Measurements from ENCODE around the gene ZFYVE9.

Gene ZFYVE9

DNA sequence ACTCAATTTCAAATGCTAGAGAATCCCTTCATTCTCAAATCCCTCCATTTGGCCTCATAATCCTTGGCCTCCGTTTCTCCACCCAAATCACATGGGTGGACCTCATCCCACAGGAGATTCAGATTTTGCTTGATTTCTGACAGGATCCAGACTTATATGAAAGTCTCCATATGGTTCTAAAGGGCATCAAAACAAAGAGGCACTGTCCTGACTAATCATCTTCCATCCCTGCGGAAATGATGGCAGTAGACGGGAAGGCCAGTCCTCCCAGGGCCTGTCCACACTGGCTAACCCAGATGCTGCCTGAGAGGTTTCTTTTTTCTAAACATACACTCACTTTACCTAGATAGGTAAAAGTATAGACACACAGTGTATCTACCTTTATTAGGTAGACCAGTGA lies 243.5 kb downstream of the ZFYVE9 start:
- H3F3A ChIP-seq (ENCODE audit: insufficient read depth, low read length): no peaks in the 10 kb centered on the region
- no peaks in the 10 kb centered on the region for H3K27me3 ChIP-seq (replicated peaks; ENCODE audit: insufficient read depth, low read length)
- no peaks in the 10 kb centered on the region for H3K79me2 ChIP-seq (ENCODE audit: low read length)
- no peaks in the 10 kb centered on the region for H4K20me1 ChIP-seq (ENCODE audit: insufficient read depth, low read length)
- no peak overlapping the region for H3K27ac ChIP-seq (ENCODE audit: low read length)
- H3K9me3 ChIP-seq (replicated peaks; ENCODE audit: insufficient read depth, low read length): no peaks in the 10 kb centered on the region
- H3K4me3 ChIP-seq (ENCODE audit: low read length): no peak overlapping the region
- no peaks in the 10 kb centered on the region for H3K9me2 ChIP-seq (replicated peaks; ENCODE audit: insufficient read depth, low read length)
- peaks cover 18% of the 10 kb centered on the region; the same call in 1 of the 2 replicates for H3K36me3 ChIP-seq (replicated peaks; ENCODE audit: insufficient read depth, low read length)
- no peak for TF ChIP-seq EZH2 (optimal IDR thresholded peaks at IDR 0.05; ENCODE audit: low read depth, low read length)
- TF ChIP-seq, protein P1, sequence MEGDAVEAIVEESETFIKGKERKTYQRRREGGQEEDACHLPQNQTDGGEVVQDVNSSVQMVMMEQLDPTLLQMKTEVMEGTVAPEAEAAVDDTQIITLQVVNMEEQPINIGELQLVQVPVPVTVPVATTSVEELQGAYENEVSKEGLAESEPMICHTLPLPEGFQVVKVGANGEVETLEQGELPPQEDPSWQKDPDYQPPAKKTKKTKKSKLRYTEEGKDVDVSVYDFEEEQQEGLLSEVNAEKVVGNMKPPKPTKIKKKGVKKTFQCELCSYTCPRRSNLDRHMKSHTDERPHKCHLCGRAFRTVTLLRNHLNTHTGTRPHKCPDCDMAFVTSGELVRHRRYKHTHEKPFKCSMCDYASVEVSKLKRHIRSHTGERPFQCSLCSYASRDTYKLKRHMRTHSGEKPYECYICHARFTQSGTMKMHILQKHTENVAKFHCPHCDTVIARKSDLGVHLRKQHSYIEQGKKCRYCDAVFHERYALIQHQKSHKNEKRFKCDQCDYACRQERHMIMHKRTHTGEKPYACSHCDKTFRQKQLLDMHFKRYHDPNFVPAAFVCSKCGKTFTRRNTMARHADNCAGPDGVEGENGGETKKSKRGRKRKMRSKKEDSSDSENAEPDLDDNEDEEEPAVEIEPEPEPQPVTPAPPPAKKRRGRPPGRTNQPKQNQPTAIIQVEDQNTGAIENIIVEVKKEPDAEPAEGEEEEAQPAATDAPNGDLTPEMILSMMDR (IDR thresholded peaks at IDR 0.05; ENCODE audit: low read length): no peak
- no peak for TF ChIP-seq EZH2phosphoT487 (IDR thresholded peaks at IDR 0.05; ENCODE audit: low read length)
- H3K4me2 ChIP-seq (ENCODE audit: low read depth, low read length): no peak overlapping the region
- DNase-seq: no peak
- H3K9ac ChIP-seq (ENCODE audit: low read length): no peak overlapping the region
- no peaks in the 10 kb centered on the region for H3K4me1 ChIP-seq (ENCODE audit: low read length)
- no peak overlapping the region for H2AFZ ChIP-seq (ENCODE audit: low read length)

DNA sequence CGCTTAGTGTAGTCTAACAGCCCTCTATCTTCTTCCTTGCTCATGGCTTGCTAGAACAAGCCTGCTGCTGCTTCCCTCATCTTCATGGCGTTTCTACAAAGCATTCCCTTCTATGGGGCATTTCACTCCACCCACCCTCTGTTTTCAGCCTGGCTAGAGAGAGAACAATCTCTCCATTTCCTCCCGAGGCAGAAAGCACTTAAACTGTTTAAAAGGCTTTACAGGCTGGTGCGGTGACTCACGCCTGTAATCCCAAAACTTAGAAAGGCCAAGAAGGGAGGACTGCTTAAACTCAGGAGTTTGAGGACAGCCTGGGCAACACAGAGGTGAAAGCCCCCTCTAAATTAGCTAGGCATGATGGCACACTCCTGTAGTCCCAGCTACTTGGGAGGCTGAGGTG lies 244.6 kb downstream of the ZFYVE9 start:
- TF ChIP-seq EZH2 (optimal IDR thresholded peaks at IDR 0.05; ENCODE audit: low read depth, low read length) (no peak), EZH2phosphoT487 (IDR thresholded peaks at IDR 0.05; ENCODE audit: low read length) (no peak)
- TF ChIP-seq, protein P1 (IDR thresholded peaks at IDR 0.05; ENCODE audit: low read length): no peak
- no peaks in the 10 kb centered on the region for H4K20me1 ChIP-seq (ENCODE audit: insufficient read depth, low read length)
- no peak overlapping the region for H3K4me3 ChIP-seq (ENCODE audit: low read length)
- peaks cover 16% of the 10 kb centered on the region; the same call in 1 of the 2 replicates for H3K36me3 ChIP-seq (replicated peaks; ENCODE audit: insufficient read depth, low read length)
- H3K27ac ChIP-seq (ENCODE audit: low read length): no peak overlapping the region
- no peaks in the 10 kb centered on the region for H3K27me3 ChIP-seq (replicated peaks; ENCODE audit: insufficient read depth, low read length)
- no peaks in the 10 kb centered on the region for H3F3A ChIP-seq (ENCODE audit: insufficient read depth, low read length)
- no peak overlapping the region for H3K4me2 ChIP-seq (ENCODE audit: low read depth, low read length)
- no peak overlapping the region for H2AFZ ChIP-seq (ENCODE audit: low read length)
- H3K79me2 ChIP-seq (ENCODE audit: low read length): no peaks in the 10 kb centered on the region
- H3K4me1 ChIP-seq (ENCODE audit: low read length): no peaks in the 10 kb centered on the region
- DNase-seq: no peak
- H3K9ac ChIP-seq (ENCODE audit: low read length): no peak overlapping the region
- H3K9me3 ChIP-seq (replicated peaks; ENCODE audit: insufficient read depth, low read length): no peaks in the 10 kb centered on the region
- no peaks in the 10 kb centered on the region for H3K9me2 ChIP-seq (replicated peaks; ENCODE audit: insufficient read depth, low read length)

DNA sequence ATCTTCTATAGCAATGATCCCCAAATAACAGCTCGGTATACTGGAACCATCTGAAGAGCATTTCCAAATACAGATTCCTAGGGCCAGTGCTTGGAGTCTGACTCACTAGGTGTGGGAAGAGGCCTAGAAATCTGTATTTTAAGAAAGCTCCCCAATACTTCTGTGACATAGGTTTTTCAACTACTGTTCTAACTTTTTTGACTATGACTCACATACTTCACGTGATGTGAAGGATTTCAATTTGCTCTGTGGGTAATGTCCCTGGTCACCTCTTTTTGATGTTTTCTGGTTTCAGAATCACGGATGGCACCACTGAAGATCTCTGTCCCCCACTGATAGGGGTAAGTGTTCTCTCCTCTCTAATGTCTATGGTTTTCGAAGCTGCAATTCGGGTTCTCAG lies 251.3 kb downstream of the ZFYVE9 start:
- H3F3A ChIP-seq (ENCODE audit: insufficient read depth, low read length): no peaks in the 10 kb centered on the region
- no peak overlapping the region for H2AFZ ChIP-seq (ENCODE audit: low read length)
- no peaks in the 10 kb centered on the region for H3K27me3 ChIP-seq (replicated peaks; ENCODE audit: insufficient read depth, low read length)
- no peaks in the 10 kb centered on the region for H3K9me3 ChIP-seq (replicated peaks; ENCODE audit: insufficient read depth, low read length)
- no peak for DNase-seq
- no peak overlapping the region for H3K9ac ChIP-seq (ENCODE audit: low read length)
- no peaks in the 10 kb centered on the region for H3K4me1 ChIP-seq (ENCODE audit: low read length)
- TF ChIP-seq EZH2phosphoT487 (IDR thresholded peaks at IDR 0.05; ENCODE audit: low read length): no peak
- TF ChIP-seq, protein P1 (IDR thresholded peaks at IDR 0.05; ENCODE audit: low read length): no peak
- TF ChIP-seq EZH2 (optimal IDR thresholded peaks at IDR 0.05; ENCODE audit: low read depth, low read length): no peak
- peaks cover 8% of the 10 kb centered on the region for H3K36me3 ChIP-seq (replicated peaks; ENCODE audit: insufficient read depth, low read length)
- H3K27ac ChIP-seq (ENCODE audit: low read length): no peak overlapping the region
- H3K4me2 ChIP-seq (ENCODE audit: low read depth, low read length): no peak overlapping the region
- no peak overlapping the region for H3K4me3 ChIP-seq (ENCODE audit: low read length)
- H4K20me1 ChIP-seq (ENCODE audit: insufficient read depth, low read length): no peaks in the 10 kb centered on the region; the same call in 1 of the 2 replicates
- H3K79me2 ChIP-seq (ENCODE audit: low read length): peaks cover 15% of the 10 kb centered on the region; the same call in 1 of the 2 replicates
- H3K9me2 ChIP-seq (replicated peaks; ENCODE audit: insufficient read depth, low read length): no peaks in the 10 kb centered on the region

Measured in MM.1S (cell line).